HG03108 (cell line): ENCODE data around the gene LARGE1.
"Not testable (repeated sequence)": the region's sequence is repeated elsewhere in the genome, so short reads cannot be mapped to it uniquely, and the experiment has no call there.

ENCODE experiments used
- ATAC-seq: cut with Tn5 transposase; IDR thresholded peaks from one replicate; pipeline ENCODE4 v1.9.1; 2021; ENCODE audit warnings: moderate library complexity; ENCODE audit not compliant: unreplicated experiment

Gene LARGE1

DNA sequence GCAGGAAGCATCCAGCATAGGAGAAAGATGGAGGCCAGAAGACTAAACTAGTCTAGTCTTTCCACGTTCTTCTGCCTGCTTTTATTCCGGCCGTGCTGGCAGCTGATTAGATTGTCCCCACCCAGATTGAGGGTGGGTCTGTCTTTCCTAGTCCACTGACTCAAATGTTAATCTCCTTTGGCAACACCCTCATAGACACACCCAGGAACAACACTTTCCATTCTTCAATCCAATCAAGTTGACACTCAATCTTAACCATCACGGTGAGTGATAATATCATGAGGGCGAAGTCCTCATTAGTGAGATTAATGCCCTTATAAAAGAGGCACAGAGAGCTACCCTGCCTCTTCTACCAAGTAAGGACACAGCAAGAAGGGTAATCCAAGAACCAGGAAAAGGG is 424.2 kb downstream of the LARGE1 start:
- ATAC-seq, result no peak

DNA sequence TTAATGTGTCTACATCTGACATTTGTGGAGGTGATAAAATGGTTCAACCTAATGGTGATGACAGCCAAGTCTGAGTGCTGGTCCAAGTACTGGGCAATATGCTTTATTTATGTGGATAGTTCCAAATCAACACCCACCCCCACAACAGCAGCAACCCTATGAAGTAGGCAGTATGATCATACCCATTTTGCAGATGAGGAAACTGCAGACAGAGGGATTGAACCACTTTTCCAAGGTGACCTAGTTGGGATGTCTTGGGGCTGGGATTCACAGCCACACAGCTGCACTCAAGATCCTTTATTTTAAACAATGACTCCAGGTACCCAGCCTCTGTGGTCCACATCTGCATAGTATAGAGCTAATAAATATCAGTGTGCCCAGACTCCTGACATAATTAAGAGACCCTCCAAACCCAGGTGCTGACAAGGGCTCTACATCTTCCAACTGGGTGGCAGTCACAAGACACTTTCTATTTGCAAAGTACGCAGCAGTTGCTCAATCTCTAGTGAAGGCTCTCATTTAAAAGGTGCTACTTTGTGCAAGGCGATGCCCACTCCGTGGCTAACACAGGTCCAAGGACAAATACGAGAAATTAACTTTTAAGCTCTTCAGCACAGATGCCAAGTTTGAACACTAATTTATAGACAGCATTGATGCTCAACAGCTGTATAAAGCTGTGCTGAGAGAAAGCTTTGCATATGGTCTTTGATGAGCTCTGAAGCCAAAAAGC is 426.6 kb downstream of the LARGE1 start:
- ATAC-seq, result no peak

DNA sequence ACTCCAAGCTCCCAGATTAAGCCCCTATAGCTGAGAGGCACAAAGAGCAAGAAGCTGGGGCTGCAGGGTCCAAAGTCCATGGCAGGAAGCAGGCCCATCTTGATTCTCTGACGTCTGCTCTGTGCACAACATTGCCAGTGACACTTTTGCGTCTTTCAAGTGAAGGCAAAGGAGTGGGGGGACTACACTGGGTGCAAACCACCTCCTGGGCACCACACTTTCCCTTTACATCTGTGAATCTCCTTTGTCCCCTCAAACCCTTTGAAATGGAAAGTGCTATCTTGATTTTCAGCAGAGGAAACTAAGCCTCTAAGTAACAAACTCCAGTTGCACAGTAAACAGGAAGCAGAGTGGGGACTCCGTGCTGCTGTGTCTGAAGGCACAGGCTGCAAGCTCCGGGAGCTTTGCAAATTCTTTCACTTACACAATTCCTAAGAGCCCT is 428.0 kb downstream of the LARGE1 start:
- ATAC-seq, result no peak

DNA sequence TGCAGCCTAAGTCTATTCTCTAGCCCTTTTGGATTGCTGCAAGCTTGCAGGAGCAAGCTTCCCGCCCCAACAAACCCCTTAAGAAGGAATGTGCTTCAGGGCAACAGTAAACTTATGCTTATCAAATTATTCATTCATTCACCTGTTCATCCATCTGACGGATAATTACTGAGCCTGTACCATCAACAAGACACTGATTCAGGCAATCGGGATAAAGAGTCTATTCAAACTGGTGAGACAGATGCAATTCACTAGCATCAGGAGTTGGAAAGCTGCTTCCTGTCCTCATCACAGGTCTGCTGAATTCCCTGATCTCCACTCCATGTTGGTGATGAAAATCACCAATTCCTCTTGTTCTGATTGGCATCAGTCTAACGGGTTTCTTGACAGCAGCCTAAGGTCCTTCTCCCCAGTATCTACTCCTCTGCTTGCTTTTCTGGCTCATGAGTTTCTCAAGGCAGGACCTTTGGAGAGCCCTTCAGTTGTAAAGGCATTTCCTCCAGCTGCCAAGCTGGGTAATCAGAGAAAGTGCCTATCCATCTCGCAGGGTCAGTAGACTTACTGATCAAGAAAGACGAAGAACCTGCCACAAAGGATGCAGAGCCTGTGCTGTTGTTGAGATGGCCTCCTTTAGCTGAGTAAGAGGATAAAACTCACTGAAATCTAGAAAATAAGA is 433.1 kb downstream of the LARGE1 start:
- no peak for ATAC-seq

DNA sequence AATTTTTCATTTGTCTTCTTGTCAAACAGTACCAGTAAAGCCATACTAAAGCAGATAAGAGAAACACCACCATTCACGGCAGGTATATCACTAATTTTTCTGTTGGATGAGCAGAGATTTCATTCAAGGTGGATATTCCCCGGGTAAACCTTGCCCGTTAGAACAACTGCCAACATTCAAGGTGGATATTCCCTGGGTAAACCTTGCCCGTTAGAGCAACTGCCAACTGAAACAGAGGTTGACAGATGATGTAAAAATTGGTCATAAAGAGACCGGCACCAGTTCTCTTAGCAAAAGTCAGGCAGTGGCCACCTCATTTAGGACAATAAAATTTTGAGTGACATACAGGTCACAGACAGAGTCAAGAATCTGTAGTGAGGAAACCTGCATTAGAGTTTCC is 438.7 kb downstream of the LARGE1 start:
- no peak for ATAC-seq

DNA sequence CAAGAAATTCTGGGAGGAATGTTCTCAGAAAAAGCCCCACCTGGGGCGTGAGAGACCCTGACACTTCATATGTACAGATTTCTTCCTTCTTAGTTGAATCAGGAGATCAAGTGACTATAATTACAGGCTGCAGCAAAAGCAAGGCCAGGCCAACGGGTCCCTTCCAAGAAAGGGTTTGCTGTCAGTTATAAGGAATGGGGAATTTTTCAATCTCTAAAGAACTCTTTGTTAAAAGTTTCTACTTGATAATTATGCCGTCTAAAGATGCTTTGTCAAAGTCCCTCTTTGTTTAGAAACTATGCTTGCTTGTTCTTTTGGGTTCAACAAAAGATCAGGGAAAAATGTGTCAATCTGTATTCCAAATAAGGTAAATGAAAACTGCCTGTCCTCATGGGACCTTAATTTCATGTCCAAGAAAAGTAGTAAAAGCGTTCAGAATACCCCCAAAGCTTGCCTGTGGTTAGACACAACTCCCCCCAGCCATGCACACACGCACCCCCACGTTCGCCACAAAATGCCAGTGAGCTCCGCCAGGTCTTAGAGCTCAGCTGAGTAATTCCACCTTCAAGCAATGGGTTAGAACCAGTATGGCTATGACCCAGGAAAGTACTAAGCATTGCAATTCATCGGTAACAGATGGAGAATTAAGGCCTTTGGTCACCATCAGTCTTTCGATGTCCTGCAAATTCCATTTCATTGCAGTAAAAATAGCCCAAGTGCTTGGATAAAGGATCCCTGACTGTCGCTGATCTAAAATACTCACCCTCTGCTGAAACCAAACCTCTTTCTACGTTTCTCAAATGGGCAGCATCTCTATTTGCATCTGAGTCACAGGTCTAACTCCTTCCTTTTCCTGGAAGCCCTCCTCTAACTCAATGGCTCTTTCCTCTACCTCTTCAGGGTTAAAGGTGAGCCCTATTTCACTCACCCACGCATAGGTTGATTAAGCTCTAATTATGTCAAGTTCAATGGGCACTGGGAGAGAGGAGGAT is 442.9 kb downstream of the LARGE1 start:
- no peak for ATAC-seq

DNA sequence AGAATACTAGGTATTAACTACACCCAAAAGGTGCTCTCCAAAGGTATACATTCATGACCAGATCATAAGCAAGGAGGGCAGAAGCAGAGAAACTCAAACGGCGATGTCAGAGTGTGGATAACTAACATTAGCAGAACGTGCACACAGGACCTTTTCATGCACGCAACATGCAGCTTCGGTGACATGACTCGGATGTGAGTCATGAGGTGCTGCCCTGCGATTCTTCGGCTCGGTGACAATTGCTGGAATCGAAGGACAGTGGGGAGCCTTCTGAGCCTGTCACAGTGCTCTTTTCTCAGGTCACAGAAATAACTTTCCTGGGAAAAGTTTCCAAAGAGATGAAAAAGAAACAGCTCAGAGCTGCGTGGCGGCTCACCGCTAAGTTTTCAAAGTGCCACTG is 443.6 kb downstream of the LARGE1 start:
- ATAC-seq, result no peak

DNA sequence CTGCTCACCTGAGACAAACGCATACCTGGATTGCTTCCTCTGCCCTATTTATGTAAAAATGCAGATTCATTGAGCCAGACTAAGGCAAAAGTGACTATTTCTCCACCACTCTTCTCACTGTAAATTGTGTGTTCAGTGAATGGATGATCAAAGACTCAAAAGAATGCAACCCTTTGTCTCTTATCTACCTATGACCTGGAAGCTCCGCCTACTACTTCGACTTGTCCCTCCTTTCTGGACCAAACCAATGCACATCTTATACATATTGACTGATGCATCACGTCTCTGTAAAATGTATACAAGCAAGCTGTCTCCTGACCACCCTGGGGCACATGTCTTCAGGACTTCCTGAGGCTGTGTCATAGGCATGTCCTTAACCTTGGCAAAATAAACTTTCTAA is 444.1 kb downstream of the LARGE1 start:
- no peak for ATAC-seq

DNA sequence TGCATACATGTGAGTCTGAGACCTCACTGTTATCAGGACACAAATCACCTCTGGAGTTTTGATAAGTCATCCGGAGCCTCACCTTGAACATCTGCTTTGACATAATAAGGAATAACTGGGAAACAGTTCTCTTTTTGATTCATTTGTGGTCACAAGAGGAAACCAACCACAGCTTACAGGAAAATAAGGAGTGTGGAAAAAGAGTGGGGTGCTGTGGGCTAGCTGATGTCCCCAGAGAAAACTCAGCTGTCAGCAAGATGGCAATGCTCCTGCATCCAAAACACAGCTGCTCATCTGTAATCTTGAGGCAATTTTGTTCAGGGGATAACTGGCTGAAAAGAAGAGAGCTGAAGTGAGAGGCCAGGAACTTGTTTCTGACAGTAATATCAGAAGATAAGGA is 445.7 kb downstream of the LARGE1 start:
- ATAC-seq, result no peak

DNA sequence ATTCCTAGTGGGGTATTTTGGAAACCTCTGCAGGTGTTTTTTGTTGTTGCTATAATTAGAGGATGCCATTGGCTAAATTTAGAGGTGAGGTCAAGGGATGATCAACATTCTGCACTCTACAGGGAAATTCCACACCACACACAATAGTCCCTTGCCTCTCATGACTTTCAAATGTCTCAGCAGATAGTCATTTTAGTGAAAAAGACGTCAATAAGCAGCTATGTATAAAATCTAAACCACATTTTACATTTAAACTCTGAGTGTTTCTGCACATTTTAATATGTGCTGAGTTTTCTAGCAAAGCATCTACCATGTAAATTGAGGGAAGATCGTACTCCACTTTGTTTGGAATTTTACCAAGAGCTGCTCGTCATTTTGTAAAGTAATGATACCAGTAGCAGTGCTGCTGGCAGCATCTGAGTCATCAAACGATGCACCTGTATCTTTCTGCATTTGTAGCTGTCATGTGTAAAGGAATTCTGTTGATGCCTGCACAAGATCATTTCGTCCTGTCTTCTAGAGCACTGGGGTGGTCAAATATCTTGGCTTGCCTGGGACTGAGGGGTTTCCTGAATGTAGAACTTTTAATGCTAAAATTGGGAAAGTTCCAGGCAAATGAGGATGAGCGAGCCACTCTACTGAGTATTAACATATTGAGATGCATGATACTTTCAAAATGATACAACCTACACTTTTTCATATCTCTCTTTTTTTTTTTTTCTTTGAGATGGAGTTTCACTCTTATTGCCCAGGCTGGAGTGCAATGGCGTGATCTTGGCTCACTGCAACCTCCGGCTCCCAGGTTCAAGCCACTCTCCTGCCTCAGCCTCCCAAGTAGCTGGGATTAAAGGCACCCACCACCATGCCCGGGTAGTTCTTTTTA is 447.6 kb downstream of the LARGE1 start:
- ATAC-seq, result peak; percentile 59

DNA sequence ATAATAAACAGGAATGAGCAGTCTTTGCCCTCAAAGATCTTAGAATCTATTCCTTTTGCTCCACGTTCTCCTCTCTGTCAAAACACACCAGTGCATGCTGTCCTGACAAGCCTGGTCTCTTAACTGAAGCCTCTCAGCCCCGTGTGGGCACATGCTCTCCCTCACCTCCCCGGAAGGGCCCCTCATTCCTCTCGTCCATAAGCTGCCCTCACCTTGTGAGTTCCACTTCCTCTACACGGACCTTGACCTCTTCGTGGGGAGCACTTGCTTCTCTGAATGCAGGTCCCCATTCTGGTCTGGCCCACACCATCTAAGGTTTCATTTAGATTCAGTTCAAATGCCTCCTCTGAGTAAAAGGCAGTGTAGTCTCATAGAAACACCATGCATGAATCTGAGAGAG is 449.8 kb downstream of the LARGE1 start:
- ATAC-seq, result no peak

DNA sequence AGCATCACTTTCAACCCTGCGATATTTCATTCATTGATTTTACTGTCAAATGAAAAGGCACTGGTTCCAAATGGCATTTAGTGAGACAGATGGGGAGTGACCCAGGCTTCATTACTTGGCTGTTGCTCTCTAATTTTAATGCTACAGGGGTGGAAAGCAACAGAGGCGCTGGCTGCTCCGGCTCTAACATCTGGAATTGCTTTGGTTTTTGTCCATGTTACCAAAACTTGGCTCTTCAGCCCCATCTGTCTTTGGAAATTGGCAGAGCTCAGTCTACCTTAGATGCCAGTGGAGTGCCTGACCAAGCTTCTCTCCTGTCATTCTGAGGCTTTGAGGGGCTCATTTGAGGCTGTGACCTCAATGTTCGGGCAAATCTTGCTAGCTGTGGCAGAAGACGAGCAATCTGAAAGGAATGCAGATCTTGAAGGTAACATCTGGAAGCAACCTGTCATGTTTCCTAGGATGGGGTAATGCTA is 452.6 kb downstream of the LARGE1 start:
- no peak for ATAC-seq

DNA sequence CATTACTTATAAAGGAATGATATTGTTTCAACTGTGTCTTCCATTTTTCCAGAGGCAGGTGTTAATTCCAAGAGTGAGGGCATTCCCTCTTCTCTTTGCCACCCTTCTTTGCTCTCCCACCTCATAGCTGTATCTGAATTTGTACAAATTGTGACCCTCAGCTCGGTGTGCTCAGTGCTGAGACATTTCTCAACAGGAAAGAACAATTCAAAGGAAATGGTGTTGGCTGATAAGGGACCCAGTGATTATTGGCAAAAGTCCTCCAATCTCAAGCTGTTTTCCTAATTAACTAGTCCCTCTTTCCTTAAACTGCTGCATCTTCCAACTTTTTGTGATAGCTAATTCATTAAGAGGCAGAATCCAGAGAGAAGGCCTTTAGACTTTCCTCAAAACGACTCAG is 453.2 kb downstream of the LARGE1 start:
- no peak for ATAC-seq

DNA sequence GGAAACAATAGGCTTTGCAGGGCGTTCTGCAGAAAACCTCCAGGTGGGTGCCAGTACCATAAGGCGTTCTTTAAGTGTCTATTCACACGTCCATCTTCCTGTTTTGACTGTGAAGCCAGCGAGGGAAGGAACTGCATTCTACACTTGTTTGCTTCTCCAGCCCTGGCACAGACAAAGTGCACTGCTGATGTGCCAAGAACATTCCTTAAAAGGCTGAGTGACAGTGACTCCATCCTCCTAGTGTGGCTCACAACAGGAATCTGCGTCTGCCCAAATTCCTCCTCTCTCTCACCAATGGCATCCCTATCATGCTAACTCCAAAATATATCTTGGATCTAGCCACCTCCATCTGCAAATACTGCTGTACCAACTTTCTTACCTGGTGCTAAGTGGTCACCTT is 454.7 kb downstream of the LARGE1 start:
- ATAC-seq, result no peak

DNA sequence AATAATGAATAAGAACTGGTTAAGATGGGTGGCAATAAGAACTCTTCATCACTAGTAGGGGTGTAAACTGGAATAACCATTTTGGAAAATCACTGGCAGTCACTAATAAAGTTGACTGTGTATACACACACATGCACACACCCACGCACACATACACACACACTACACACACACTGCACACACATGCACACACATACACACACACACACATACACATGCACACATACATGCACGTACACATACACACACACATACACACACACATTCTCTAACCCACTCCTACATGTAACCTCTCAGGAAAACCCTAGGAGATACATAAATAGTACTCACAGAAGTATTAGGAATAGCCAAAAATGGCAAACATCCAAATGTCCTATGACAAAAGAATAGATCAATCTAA is 455.6 kb downstream of the LARGE1 start:
- no peak for ATAC-seq

DNA sequence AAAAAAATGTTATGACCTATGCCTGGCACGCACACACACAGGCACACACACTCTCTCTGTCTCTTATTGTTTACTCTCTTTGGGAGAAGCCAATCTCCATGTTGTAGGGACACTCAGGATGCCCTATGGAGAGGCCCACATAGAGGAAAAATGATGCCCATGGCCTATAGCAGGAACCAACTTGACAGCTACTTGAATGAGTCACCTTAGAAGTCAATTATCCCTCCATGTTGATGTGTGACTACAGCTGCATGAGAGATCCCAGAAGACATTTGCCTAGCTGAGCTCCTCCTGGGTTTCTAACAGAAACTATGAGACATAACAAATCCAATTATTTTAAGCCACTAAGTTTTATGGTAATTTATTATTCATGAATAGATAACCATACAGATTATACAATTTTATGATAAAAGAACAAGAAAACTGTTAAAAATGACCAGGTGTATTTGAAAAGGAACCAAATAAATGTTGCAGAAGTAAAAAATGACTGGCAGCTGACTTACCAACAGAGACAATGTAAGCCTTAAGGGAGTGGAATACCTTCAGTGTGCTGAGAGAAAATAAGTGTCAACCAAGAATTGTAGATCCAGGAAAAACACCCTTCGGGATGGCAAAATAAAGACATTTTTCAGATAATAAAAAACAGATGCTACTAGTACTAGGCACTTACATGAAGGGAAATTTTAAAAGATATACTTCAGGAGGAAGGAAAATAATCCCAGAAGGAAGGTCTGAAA is 458.4 kb downstream of the LARGE1 start:
- no peak for ATAC-seq

DNA sequence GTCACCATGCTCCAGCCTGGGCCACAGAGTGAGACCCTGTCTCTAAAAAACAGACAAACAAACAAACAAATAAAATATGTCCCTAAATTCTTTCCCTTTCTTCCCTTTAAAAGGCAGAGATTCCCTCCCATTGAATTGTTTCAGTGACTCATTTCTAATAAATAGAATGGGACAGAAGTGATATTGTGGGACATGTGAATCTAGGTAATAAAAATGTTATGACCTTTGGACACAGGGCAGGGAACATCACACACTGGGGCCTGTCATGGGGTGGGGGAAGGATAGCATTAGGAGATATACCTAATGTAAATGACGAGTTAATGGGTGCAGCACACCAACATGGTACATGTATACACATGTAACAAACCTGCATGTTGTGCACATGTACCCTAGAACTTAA is 459.0 kb downstream of the LARGE1 start:
- ATAC-seq, result not testable (repeated sequence)

DNA sequence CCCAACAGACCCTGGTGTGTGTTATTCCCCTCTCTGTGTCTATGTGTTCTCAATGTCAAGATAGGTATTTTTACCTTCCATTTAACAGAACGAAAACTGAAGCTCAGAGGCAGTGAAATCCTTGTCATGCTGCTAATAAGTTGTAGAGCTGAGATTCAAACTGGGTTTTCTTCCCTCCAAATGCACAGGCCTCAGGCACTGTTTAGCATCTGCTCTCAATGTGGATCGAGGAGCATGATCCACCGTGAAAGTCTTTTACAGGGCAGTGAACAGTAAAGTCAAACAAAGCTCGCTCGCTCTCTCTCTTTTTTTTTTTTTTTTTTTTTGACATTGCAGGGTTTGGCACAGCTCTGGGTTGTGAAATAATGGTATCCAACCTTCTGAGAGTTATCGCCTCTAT is 461.1 kb downstream of the LARGE1 start:
- ATAC-seq, result no peak

DNA sequence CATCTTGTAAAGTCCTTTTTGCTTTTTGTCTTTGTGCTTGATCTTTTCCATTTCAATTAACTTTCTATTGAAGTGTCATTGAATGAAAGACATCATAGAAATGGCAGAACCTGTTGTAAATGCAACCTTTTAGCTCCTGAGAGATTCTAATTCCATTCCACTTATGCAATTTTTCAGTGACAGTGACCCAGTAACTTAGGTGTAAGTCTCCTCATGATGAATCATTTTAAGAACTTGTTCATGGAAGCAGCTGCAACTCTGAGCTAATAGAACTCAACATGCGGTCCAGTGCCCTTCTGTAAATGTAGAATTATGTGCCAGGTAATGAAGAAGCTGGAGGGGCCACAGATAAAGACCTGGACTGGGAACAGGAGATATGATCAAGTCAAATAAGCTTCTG is 463.8 kb downstream of the LARGE1 start:
- ATAC-seq, result no peak

DNA sequence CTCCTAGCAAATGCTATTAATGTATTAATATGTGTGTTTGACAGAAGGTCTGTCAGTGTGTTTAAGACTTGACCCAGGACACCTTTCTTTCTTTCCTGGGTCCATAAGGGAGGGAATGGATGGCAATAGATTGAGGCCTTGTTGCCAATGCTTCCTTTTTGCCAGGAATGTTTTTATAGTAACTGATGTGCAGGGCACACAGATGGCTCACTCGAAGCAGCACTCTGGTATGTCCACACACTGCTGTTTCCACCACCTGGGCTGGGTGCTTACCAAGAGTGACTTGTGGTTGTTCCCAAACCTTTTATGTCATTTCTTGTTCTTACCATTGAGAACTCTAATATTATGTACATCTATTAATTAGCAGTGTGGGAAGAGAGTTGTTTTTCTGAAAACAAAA is 465.2 kb downstream of the LARGE1 start:
- ATAC-seq, result no peak
